PC-3 (cell line): Measurements from ENCODE around the gene HIVEP3. TPM values are rescaled to one million over a fixed set of nuclear protein-coding genes. Genes with fewer than 3 reads are reported as not detected.

Source experiments
- ATAC-seq: fragments of 200-7000 bp; cut with Tn5 transposase; 2 replicates; pipeline ENCODE4 v1.9.1; 2020; ENCODE audit warnings: mild to moderate bottlenecking, moderate library complexity
- BruUV-seq: library from RNA; stranded (reverse); fragments of 400-500 nt; replicated peaks from 2 replicates; lab custom pipeline; 2021; lab: Mats Ljungman, UMichigan
- CTCF ChIA-PET: fragments of 300-600 bp; sonication (Branson Sonifier 250); formaldehyde crosslinking; loops from one replicate; lab custom pipeline; 2022; ENCODE audit warnings: antibody characterized with exemption; lab: Charles Lee
- POLR2A ChIA-PET: fragments of 300-600 bp; sonication (Branson Sonifier 250); formaldehyde crosslinking; loops from one replicate; lab custom pipeline; 2022; ENCODE audit warnings: antibody characterized with exemption; ENCODE audit not compliant: unreplicated experiment; lab: Charles Lee
- DNase-seq: peaks from one replicate; pipeline ENCODE4 v3.0.0-alpha.2; 2015
- H2AFZ ChIP-seq: fragments of 300-600 bp; sonication (generic); 2 replicates; pipeline ENCODE4 v1.6.0; 2016; ENCODE audit warnings: antibody characterized with exemption, low read length
- H3F3A ChIP-seq: fragments of 300-600 bp; sonication (generic); one replicate; pipeline ENCODE4 v1.6.0; 2017; ENCODE audit warnings: antibody characterized with exemption, low read length, control low read depth, mild to moderate bottlenecking; ENCODE audit not compliant: unreplicated experiment
- H3K27ac ChIP-seq: fragments of 300-600 bp; sonication (generic); 2 replicates; pipeline ENCODE4 v1.5.1; 2016; ENCODE audit warnings: mild to moderate bottlenecking, low read length
- H3K27me3 ChIP-seq: fragments of 300-600 bp; sonication (generic); 2 replicates; pipeline ENCODE4 v1.6.1; 2016; ENCODE audit warnings: low read length, mixed read lengths
- H3K36me3 ChIP-seq: fragments of 300-600 bp; sonication (generic); 2 replicates; pipeline ENCODE4 v1.6.1; 2016; ENCODE audit warnings: low read depth, mixed run types, low read length, mixed read lengths
- H3K4me1 ChIP-seq: fragments of 300-600 bp; sonication (generic); 2 replicates; pipeline ENCODE4 v1.5.1; 2016; ENCODE audit warnings: low read length; ENCODE audit not compliant: insufficient read depth
- H3K4me2 ChIP-seq: fragments of 300-600 bp; sonication (generic); 2 replicates; pipeline ENCODE4 v1.6.0; 2016; ENCODE audit warnings: low read length
- H3K4me3 ChIP-seq: fragments of 300-600 bp; sonication (generic); 2 replicates; pipeline ENCODE4 v1.5.1; 2016; ENCODE audit warnings: mild to moderate bottlenecking, low read length, mixed read lengths
- H3K79me2 ChIP-seq: fragments of 300-600 bp; sonication (generic); 2 replicates; pipeline ENCODE4 v1.6.1; 2017; ENCODE audit warnings: low read length, mixed read lengths
- H3K9ac ChIP-seq: fragments of 300-600 bp; sonication (generic); 2 replicates; pipeline ENCODE4 v1.6.0; 2016; ENCODE audit warnings: mild to moderate bottlenecking, low read length
- H3K9me2 ChIP-seq: fragments of 300-600 bp; sonication (generic); replicated peaks from 2 replicates; pipeline ENCODE4 v1.6.1; 2016; ENCODE audit warnings: mixed run types, low read length, mixed read lengths
- H3K9me3 ChIP-seq: fragments of 300-600 bp; sonication (generic); 2 replicates; pipeline ENCODE4 v1.6.1; 2016; ENCODE audit warnings: low read length, mixed read lengths
- H4K20me1 ChIP-seq: fragments of 300-600 bp; sonication (generic); 2 replicates; pipeline ENCODE4 v1.6.1; 2016; ENCODE audit warnings: low read length, mixed read lengths
- CTCF ChIP-seq: fragments of 300-600 bp; sonication (generic); conservative IDR thresholded peaks from 2 replicates; pipeline ENCODE4 v1.5.1; 2017; ENCODE audit warnings: antibody characterized with exemption, low read depth, mild to moderate bottlenecking, low read length
- EZH2 ChIP-seq: fragments of 300-600 bp; sonication (generic); IDR thresholded peaks from one replicate; pipeline ENCODE4 v1.6.1; 2017; ENCODE audit warnings: antibody characterized with exemption, mild to moderate bottlenecking, low read length; ENCODE audit not compliant: unreplicated experiment
- EZH2phosphoT487 ChIP-seq: fragments of 300-600 bp; sonication (generic); IDR thresholded peaks from 2 replicates; pipeline ENCODE4 v1.6.1; 2018; ENCODE audit warnings: mild to moderate bottlenecking, antibody characterized with exemption, low read length, borderline replicate concordance
- intact Hi-C: fragments of 100-400 bp; cut with micrococcal nuclease; formaldehyde crosslinking; loops from 2 replicates; pipeline ENCODE4 v1.9.0; 2023
- total RNA-seq: library from RNA; depleted of rRNA; stranded (reverse); fragments of >200 nt; gene quantifications from 2 replicates; pipeline ENCODE4 v1.2.3, GENCODE V29; 2014

Gene HIVEP3
- total RNA-seq, 1 experiment from 2014 or later: 9.8 TPM

- no peak for ATAC-seq
- no peak overlapping the region for H3K27ac ChIP-seq
- H3K4me1 ChIP-seq: peaks cover 25% of the 10 kb centered on the region
- no peak for DNase-seq
- H3K79me2 ChIP-seq: no peaks in the 10 kb centered on the region
- H3K9ac ChIP-seq: no peak overlapping the region
- POLR2A ChIA-PET: no interaction called here
- no peaks in the 10 kb centered on the region for H3K27me3 ChIP-seq
- no peaks in the 10 kb centered on the region for H3K9me3 ChIP-seq
- H4K20me1 ChIP-seq: no peaks in the 10 kb centered on the region
- BruUV-seq: no TSS peak
- no peak for TF ChIP-seq EZH2
- no peak for TF ChIP-seq CTCF
- no peak for TF ChIP-seq EZH2phosphoT487
- H3K9me2 ChIP-seq: no peaks in the 10 kb centered on the region
- H3K4me2 ChIP-seq: no peak overlapping the region
- no peaks in the 10 kb centered on the region for H3K36me3 ChIP-seq
- no peak overlapping the region for H2AFZ ChIP-seq
- intact Hi-C loops: no loop called here
- CTCF ChIA-PET: no interaction called here
- H3K4me3 ChIP-seq: no peak overlapping the region
- no peaks in the 10 kb centered on the region for H3F3A ChIP-seq
These were observed 206.6 kb downstream of the HIVEP3 start for GRCh38 chr1:41712081-41712480.

GRCh38 chr1:41711581-41711980, 207.1 kb downstream of the HIVEP3 start:
- H3K79me2 ChIP-seq: no peaks in the 10 kb centered on the region
- H3K27me3 ChIP-seq: no peaks in the 10 kb centered on the region
- H3K9ac ChIP-seq: no peak overlapping the region
- ATAC-seq (no peak), DNase-seq (no peak)
- peaks cover 25% of the 10 kb centered on the region for H3K4me1 ChIP-seq
- POLR2A ChIA-PET: no interaction called here
- intact Hi-C loops: no loop called here
- no peaks in the 10 kb centered on the region for H3F3A ChIP-seq
- no peaks in the 10 kb centered on the region for H4K20me1 ChIP-seq
- H2AFZ ChIP-seq: no peak overlapping the region
- H3K9me2 ChIP-seq: no peaks in the 10 kb centered on the region
- CTCF ChIA-PET: no interaction called here
- no peaks in the 10 kb centered on the region for H3K36me3 ChIP-seq
- no peak overlapping the region for H3K4me3 ChIP-seq
- no TSS peak for BruUV-seq
- H3K9me3 ChIP-seq: no peaks in the 10 kb centered on the region
- no peak overlapping the region for H3K27ac ChIP-seq
- H3K4me2 ChIP-seq: no peak overlapping the region
- no peak for TF ChIP-seq EZH2
- TF ChIP-seq CTCF: no peak
- no peak for TF ChIP-seq EZH2phosphoT487

GRCh38 chr1:41710980-41711379, 207.7 kb downstream of the HIVEP3 start:
- no TSS peak for BruUV-seq
- Histone ChIP-seq H3K9me3 (no peaks in the 10 kb centered on the region), H3K9ac (no peak overlapping the region), H3K36me3 (no peaks in the 10 kb centered on the region), H2AFZ (no peak overlapping the region), H3K27ac (no peak overlapping the region), H3K27me3 (no peaks in the 10 kb centered on the region), H4K20me1 (no peaks in the 10 kb centered on the region), H3K9me2 (no peaks in the 10 kb centered on the region), H3K4me3 (no peak overlapping the region), H3K79me2 (no peaks in the 10 kb centered on the region), H3K4me2 (no peak overlapping the region), H3F3A (no peaks in the 10 kb centered on the region), H3K4me1 (peaks cover 25% of the 10 kb centered on the region)
- DNase-seq (no peak), ATAC-seq (no peak)
- ChIA-PET POLR2A (interaction anchor here (0.8 kb wide), 1 partner anchor 11 kb away, joined by 4 read pairs; no protein-coding TSS in a partner anchor), CTCF (no interaction called here)
- intact Hi-C loops: no loop called here
- TF ChIP-seq EZH2 (no peak), CTCF (no peak), EZH2phosphoT487 (no peak)
